GM19438 (cell line): ENCODE measurements around the gene CCT6B.
"Not testable (repeated sequence)": the region's sequence is repeated elsewhere in the genome, so short reads cannot be mapped to it uniquely, and the experiment has no call there.

Experiments
- ATAC-seq: cut with Tn5 transposase; IDR thresholded peaks from one replicate; pipeline ENCODE4 v1.9.1; 2021; ENCODE audit warnings: low read depth; ENCODE audit not compliant: unreplicated experiment

The CCT6B gene

GRCh38 chr17:34980681-34981537, 19.6 kb upstream of the CCT6B start:
- ATAC-seq = peak; percentile 87

DNA sequence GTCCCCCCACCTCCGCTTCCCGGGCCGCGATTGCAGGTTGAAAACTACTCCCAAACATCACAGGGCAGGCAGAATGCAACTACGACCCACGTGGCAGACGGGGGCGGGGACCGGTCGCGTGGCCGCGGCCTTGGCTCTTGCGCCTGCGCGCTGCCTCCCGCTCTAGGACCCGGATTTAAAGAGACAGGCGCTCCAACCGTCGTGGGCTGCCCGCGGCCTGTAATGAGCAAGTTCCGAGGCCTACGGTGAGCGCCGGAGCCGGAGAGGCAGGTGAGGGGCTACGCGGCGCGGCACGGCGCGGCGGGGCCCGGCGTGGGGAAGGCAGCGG, 19.1 kb upstream of the CCT6B start, which contains the start of gene LIG3:
LIG3 (plus strand) TSS at position 160 of the 328 bp plus-strand sequence. CDS start 2,494 bp downstream, outside the sequence.
- ATAC-seq = peak; percentile 81

GRCh38 chr17:34979650-34980352, 18.5 kb upstream of the CCT6B start:
- no peak for ATAC-seq

DNA sequence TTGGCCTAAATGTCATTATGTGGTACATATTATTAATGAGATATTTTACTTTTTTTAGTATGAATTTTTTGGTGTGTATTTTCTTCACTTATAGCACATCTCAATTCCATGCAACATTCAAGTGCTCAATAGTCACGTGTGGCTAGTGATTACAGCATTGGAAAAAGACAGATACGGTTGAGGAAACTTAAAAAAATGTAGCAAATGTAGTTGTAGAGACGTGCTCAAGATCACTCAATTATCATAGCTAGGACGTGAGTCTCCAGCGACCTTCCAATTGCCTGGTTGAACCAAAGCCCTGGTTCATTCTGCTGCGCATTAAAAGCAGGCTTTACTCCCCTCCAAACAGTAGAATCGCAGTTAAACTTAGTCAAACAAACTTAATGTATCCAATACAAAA, 17.9 kb upstream of the CCT6B start:
- no peak for ATAC-seq

DNA sequence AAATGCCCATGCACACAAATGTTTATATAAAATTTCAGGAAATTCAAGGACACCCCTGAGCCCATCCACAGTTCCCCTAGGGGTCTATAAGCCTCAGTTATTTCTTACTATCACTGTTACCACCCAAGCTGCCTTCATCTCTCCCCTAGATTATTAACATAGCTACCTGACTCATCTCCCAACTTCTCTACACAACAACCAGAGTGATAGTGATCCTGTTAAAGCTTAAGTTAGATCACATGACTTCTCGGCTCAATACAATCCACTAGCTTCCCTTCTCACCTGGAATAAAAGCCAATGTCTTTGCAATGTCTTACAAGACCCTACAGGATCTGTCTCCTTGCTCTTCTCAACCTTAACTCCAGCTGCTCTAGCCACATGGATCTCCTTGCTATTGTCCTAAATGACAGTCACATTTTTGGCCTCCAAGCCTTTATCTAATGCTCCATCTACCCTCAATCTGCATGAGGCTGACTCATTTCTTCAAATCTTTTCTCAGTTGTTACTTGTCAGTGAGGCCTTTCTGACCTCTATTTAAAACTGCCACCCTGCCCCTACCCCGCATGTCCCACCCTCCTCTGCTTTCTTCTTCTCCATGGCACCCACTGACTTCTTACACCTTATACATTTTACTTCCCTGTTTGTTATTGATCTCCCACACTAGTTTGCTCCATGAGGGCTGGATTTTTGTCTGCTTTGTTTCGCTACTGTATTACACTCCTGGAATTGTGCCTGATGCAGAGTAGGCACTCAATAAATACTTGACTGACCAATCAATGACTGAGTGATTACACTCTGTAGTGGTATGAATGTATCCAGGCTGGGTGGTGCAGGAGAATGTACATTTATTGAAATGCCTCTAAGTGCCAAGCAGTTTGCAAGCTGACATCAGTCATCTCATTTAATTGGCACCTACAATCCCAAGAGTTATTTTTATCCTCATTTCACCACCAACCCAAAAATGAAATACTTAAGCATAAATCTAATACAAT, 13.8 kb upstream of the CCT6B start:
- no peak for ATAC-seq

- ATAC-seq = no peak
These were observed 12.9 kb upstream of the CCT6B start for GRCh38 chr17:34974179-34974578.

DNA sequence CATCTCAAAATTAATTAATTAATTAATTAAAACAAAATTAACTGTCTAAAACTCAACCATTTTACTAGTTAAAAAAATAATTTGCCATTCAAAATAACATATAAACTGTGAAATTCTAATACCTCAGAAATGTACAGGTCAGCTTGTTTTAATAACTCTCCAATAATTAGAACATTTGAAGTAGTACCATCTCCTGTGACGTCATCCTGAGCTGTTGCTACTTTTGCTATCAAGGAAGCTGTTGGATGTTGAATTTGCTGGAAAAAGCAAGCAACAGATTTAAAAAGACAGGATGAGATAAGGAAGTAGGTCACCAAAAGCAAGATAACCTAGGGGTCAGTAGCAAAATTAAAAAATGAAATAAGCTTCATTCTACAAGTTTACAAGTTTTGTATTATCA, 2.8 kb downstream of the CCT6B start:
- ATAC-seq = no peak

DNA sequence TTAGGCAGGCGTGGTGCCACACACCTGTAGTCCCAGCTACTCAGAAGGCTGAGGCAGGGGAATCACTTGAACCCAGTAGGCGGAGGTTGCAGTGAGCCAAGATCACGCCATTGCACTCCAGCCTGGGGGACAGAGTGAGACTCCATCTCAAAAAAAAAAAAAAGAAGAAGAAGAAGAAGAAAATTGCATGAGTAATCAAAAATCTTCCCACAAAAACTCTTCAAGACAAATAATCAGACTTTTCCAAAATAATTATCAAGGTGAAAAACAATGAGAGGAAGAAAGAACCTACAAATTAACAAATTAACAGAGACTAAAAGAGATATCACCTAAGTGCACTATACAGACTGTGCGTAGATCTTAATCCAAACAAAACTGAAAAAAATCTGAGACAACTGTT, 10.5 kb downstream of the CCT6B start:
- not testable (repeated sequence) for ATAC-seq

GRCh38 chr17:34930283-34930682, 31.0 kb downstream of the CCT6B start:
- no peak for ATAC-seq

DNA sequence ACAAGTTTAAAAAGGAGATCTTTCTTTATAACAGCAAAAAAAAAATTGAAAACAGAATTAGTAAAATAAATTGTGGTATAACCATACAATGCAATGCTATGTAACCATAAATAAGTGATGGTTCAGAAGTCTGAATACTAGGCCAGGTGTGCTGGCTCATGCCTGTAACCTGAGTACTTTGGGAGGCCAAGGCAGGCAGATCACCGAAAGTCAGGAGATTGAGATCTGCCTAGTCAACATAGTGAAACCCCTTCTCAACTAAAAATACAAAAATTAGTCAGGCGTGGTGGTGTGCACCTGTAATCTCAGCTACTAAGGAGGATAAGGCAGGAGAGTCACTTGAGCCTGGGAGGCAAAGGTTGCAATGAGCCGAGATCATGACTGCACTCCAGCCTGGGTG, 34.6 kb downstream of the CCT6B start:
- ATAC-seq = no peak

- ATAC-seq = no peak
These were observed 40.6 kb downstream of the CCT6B start for GRCh38 chr17:34920676-34921075.

GRCh38 chr17:34917381-34917780, 43.9 kb downstream of the CCT6B start:
- ATAC-seq = no peak

DNA sequence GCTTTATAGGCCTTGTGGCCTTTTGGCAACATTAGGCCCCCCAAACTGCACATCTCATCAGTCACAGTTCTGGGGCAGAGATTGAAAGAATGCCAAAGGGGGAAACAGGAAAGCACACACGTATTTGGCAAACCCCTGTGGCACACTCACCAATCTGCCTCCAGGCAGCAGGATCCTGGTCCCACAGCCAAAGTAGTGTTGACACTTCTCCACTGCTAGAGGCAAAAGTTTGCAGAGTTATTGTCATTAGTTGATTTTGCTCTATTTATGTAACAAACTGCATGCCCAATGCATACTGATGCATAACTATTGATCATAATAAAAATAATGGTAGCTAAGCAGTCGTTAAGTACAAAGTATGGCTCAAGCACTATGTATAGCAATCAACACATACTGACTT, 45.1 kb downstream of the CCT6B start:
- no peak for ATAC-seq

DNA sequence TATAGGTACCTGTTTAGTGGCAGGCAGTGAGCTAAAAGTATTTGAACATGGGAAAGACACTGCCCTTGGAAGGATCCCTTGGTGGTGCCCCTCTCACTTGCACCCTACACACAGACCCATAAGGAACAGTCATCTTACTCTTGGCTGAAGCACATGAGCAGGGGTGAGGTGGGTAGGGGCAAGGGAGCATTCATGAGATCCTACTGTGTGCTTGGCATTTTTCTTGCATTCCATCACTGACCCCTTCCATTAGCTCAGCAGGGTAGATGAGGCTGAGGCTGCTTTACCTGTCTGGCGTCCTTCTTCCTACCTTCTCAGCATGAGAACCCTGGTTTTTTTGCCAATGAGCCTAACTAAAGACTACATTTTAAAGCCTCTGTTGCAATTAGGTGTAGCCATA, 48.3 kb downstream of the CCT6B start:
- ATAC-seq = no peak

- ATAC-seq = no peak
These were observed 52.2 kb downstream of the CCT6B start for GRCh38 chr17:34909040-34909439.

GRCh38 chr17:34902831-34903547, 58.3 kb downstream of the CCT6B start:
- ATAC-seq = no peak

- ATAC-seq = no peak
These were observed 61.5 kb downstream of the CCT6B start for GRCh38 chr17:34899643-34900291.

DNA sequence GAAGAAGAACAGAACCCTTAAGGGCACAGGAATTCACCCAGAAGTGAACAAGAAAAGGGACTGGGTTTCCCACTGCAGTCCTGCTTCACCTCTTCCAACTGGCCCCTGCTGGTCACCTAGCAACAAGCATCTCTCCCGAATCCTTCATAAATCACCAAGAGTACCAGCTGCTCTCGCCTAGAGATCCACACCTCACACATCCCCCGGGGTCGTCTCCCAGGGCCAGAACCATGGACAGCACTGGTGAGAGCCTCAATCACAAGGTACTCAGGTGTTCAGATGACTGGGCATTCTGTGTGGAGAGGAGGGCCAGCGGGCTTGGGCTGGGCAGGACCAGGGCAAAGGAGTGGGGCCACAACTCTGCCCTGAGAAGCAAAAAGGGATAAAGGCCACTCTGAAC, 65.9 kb downstream of the CCT6B start:
- ATAC-seq = no peak

DNA sequence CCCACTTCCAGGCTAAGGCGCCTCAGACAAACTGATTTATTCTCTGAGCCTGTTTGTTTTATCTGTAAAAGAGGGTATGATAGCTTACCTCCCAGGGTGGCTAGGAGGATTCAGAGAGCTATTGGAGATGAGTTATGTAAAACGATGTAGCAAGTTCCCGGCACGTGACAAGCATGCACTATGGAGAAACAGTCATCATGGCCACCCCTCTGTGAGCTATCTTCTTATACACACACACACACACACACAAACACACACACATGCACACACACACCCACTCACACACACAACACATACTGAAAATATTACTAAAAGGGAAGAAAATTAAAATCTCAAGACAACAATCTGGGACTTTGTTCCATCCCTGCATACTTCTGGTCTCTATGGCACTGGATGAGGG, 66.3 kb downstream of the CCT6B start:
- ATAC-seq = no peak
